HFFc6 (cell line): Measurements from ENCODE around the gene SLC30A2. TPM values are rescaled to one million over a fixed set of nuclear protein-coding genes. Genes with fewer than 3 reads are reported as not detected.

Experiments
- DNase-seq: peaks from one replicate; pipeline ENCODE4 v3.0.0-alpha.2; 2018
- H3K27ac Mint-ChIP-seq: 2 replicates; pipeline ENCODE4 v1.8.0; 2020; ENCODE audit warnings: mild to moderate bottlenecking, mixed read lengths
- H3K27me3 Mint-ChIP-seq: 2 replicates; pipeline ENCODE4 v1.8.0; 2021; ENCODE audit warnings: mild to moderate bottlenecking, moderate library complexity, mixed read lengths; ENCODE audit not compliant: insufficient read depth
- H3K36me3 Mint-ChIP-seq: 2 replicates; pipeline ENCODE4 v1.8.0; 2021; ENCODE audit warnings: low read depth, mixed read lengths
- H3K4me1 Mint-ChIP-seq: 2 replicates; pipeline ENCODE4 v1.8.0; 2020; ENCODE audit warnings: low read depth, mixed read lengths
- H3K4me3 Mint-ChIP-seq: 2 replicates; pipeline ENCODE4 v1.8.0; 2020; ENCODE audit warnings: mild to moderate bottlenecking, moderate library complexity, mixed read lengths
- H3K9me3 Mint-ChIP-seq: 2 replicates; pipeline ENCODE4 v1.8.0; 2020; ENCODE audit warnings: mild to moderate bottlenecking, mixed read lengths
- CTCF ChIP-seq: fragments of 200-600 bp; sonication (generic); IDR thresholded peaks from 2 replicates; pipeline ENCODE4 v1.5.0; 2021; ENCODE audit warnings: antibody characterized with exemption, mild to moderate bottlenecking
- total RNA-seq, 6 experiments: library from RNA; stranded (reverse); fragmentation: NEBNext Ultra II Directional; extraction: Animal tissue kit (Norgen Biotek cat#: 25700); gene quantifications; 2 replicates in 1 of 6; 3 replicates in 5 of 6; pipeline ENCODE4 v1.2.3, GENCODE V29; 2021

The SLC30A2 gene
- total RNA-seq, 6 experiments from 2014 or later: not detected

DNA sequence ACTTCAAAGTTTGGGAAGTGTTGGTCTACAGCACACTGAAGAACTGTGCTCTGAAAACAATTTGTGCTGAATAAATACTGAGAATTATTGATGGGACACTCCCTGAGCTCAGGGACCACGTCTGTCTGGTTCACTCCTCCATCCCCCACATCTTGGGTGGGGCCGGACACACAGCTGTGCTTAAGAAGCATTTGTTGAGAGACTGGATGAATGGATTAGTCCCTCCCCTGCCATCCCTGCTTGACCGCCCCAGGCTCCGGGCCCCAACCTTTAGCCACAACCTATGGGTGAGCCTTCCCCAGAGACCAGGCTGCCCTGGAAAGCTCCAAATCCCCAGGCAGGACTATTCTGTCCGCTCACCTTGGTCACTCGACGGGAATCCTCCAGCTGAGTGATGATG, 14.0 kb upstream of the SLC30A2 start:
- Mint-ChIP-seq H3K4me1 (no peaks in the 10 kb centered on the region), H3K27me3 (peaks cover 45% of the 10 kb centered on the region)

GRCh38 chr1:26058052-26058595, 12.2 kb upstream of the SLC30A2 start:
- no peak for TF ChIP-seq CTCF
- Mint-ChIP-seq H3K4me3 (no peak overlapping the region), H3K4me1 (no peaks in the 10 kb centered on the region), H3K27me3 (peaks cover 57% of the 10 kb centered on the region), H3K36me3 (no peaks in the 10 kb centered on the region), H3K9me3 (no peaks in the 10 kb centered on the region), H3K27ac (no peak overlapping the region)
- DNase-seq: no peak

More for the DNA sequence above, 14.0 kb upstream of the SLC30A2 start:
- Mint-ChIP-seq H3K4me3 (no peak overlapping the region), H3K9me3 (no peaks in the 10 kb centered on the region), H3K27ac (no peak overlapping the region), H3K36me3 (no peaks in the 10 kb centered on the region)
- TF ChIP-seq CTCF: no peak
- no peak for DNase-seq

DNA sequence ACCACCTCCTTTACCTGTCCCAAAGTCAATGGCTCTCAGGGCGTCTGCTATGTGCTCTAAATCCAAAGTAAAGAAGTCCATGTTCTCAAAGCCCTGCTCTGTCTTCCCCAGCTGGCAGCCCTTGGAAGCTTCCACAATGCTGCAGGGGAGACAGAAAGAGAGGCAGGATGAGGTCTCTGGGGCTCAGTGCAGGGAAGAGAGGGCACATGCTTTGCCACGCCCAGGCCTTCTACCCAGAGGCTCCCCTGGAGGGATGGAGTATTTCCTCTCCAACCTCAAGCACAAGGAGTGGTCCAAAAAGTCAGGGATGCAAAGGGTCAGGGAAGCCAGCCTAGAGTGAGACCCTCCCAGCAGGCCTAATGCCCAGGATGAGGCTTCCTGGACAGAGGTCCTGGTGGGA, 11.3 kb upstream of the SLC30A2 start:
- no peak overlapping the region for H3K27ac Mint-ChIP-seq
- H3K9me3 Mint-ChIP-seq: no peaks in the 10 kb centered on the region
- H3K4me1 Mint-ChIP-seq: no peaks in the 10 kb centered on the region
- peaks cover 57% of the 10 kb centered on the region for H3K27me3 Mint-ChIP-seq
- no peak for DNase-seq
- TF ChIP-seq CTCF: no peak
- H3K36me3 Mint-ChIP-seq: no peaks in the 10 kb centered on the region
- no peak overlapping the region for H3K4me3 Mint-ChIP-seq

GRCh38 chr1:26055041-26055440, 9.1 kb upstream of the SLC30A2 start:
- Mint-ChIP-seq H3K27me3 (peaks cover 60% of the 10 kb centered on the region), H3K27ac (no peak overlapping the region), H3K9me3 (no peaks in the 10 kb centered on the region), H3K4me3 (no peak overlapping the region), H3K4me1 (no peaks in the 10 kb centered on the region), H3K36me3 (no peaks in the 10 kb centered on the region)
- TF ChIP-seq CTCF: no peak
- no peak for DNase-seq

GRCh38 chr1:26053718-26054560, 8.0 kb upstream of the SLC30A2 start:
- DNase-seq: no peak
- Mint-ChIP-seq H3K36me3 (no peaks in the 10 kb centered on the region), H3K27ac (no peak overlapping the region), H3K9me3 (no peaks in the 10 kb centered on the region), H3K4me3 (no peak overlapping the region), H3K27me3 (peaks cover 57% of the 10 kb centered on the region), H3K4me1 (no peaks in the 10 kb centered on the region)
- no peak for TF ChIP-seq CTCF
